Right atrium auricular region (tissue), 2 donors: ENCODE data around the gene ZNFX1. TPM values are rescaled to one million over a fixed set of nuclear protein-coding genes. Genes with fewer than 3 reads are reported as not detected.

Experiments
- DNase-seq: peaks from one replicate; pipeline ENCODE4 v3.0.0-alpha.2; 2019; ENCODE audit warnings: low spot score
- H3K27ac ChIP-seq, 2 donors: fragments of 200-600 bp; sonication (generic); 1 replicate in 1 of 2; 2 replicates in 1 of 2; pipeline ENCODE4 v1.5.1; 2016 to 2019
- H3K27me3 ChIP-seq, 2 donors: fragments of 200-600 bp; sonication (generic); one replicate each; pipeline versions ENCODE4 v1.5.1 to v1.6.0; 2017 to 2019
- H3K36me3 ChIP-seq: fragments of 200-600 bp; sonication (generic); one replicate; pipeline ENCODE4 v1.5.1; 2016
- H3K4me1 ChIP-seq, 2 donors: fragments of 200-600 bp; sonication (generic); one replicate each; pipeline versions ENCODE4 v1.5.1 to v1.6.0; 2017 to 2019
- H3K4me3 ChIP-seq, 2 donors: fragments of 200-600 bp; sonication (generic); 1 replicate in 1 of 2; 2 replicates in 1 of 2; pipeline ENCODE4 v1.5.1; 2017 to 2019; ENCODE audit warnings: mild to moderate bottlenecking in 1 of 2, moderate library complexity in 1 of 2
- H3K9me3 ChIP-seq, 2 donors: fragments of 200-600 bp; sonication (generic); one replicate each; pipeline ENCODE4 v1.5.1; 2019
- CTCF ChIP-seq, 2 donors: fragments of 200-600 bp; sonication (generic); IDR thresholded peaks; one replicate each; pipeline ENCODE4 v1.5.1; 2019; ENCODE audit warnings: antibody characterized with exemption in 2 of 2
- total RNA-seq, 2 donors: library from RNA; depleted of rRNA; stranded (reverse); fragments of >200 nt; gene quantifications; one replicate each; pipeline ENCODE4 v1.1.0, GENCODE V29; 2016

ZNFX1 gene
- total RNA-seq, 2 donors from 2014 or later = 20.7 to 33.6 TPM

GRCh38 chr20:49281913-49282467, 4.1 kb upstream of the ZNFX1 start:
- Histone ChIP-seq H3K9me3 (peaks cover 5 to 34% of the 10 kb centered on the region in 2 donors), H3K4me1 (peaks cover 0 to 31% of the 10 kb centered on the region in 2 donors), H3K4me3 (no peak overlapping the region), H3K27me3 (no peaks in the 10 kb centered on the region), H3K27ac (no peak overlapping the region), H3K36me3 (peaks cover 74% of the 10 kb centered on the region)
- TF ChIP-seq CTCF (IDR thresholded peaks at IDR 0.05) = no peak
- no peak for DNase-seq

- Histone ChIP-seq H3K4me1 (peaks cover 0 to 38% of the 10 kb centered on the region in 2 donors), H3K4me3 (no peak overlapping the region), H3K36me3 (peaks cover 67% of the 10 kb centered on the region), H3K27me3 (no peaks in the 10 kb centered on the region), H3K27ac (no peak overlapping the region), H3K9me3 (peaks cover 2 to 27% of the 10 kb centered on the region in 2 donors)
- DNase-seq = no peak
- TF ChIP-seq CTCF (IDR thresholded peaks at IDR 0.05) = no peak
Observed at GRCh38 chr20:49281059-49281912, 3.4 kb upstream of the ZNFX1 start.

- H3K4me3 ChIP-seq = no peak overlapping the region
- peaks cover 0 to 19% of the 10 kb centered on the region in 2 donors for H3K9me3 ChIP-seq
- DNase-seq = no peak
- H3K4me1 ChIP-seq = peaks cover 0 to 46% of the 10 kb centered on the region in 2 donors
- no peaks in the 10 kb centered on the region for H3K27me3 ChIP-seq
- H3K27ac ChIP-seq = no peak overlapping the region
- H3K36me3 ChIP-seq = peaks cover 60% of the 10 kb centered on the region
- TF ChIP-seq CTCF (IDR thresholded peaks at IDR 0.05) = no peak
Observed at GRCh38 chr20:49280463-49281058, 2.7 kb upstream of the ZNFX1 start.

GRCh38 chr20:49279677-49280462, 2.0 kb upstream of the ZNFX1 start:
- Histone ChIP-seq H3K9me3 (peaks cover 0 to 13% of the 10 kb centered on the region in 2 donors), H3K36me3 (peaks cover 53% of the 10 kb centered on the region), H3K4me3 (peak overlapping the region; percentile 97), H3K27me3 (no peaks in the 10 kb centered on the region), H3K4me1 (peaks cover 0 to 51% of the 10 kb centered on the region in 2 donors), H3K27ac (peak overlapping the region in 1 of 2 donors; percentile 98)
- TF ChIP-seq CTCF (IDR thresholded peaks at IDR 0.05) = no peak
- no peak for DNase-seq

- Histone ChIP-seq H3K36me3 (peaks cover 50% of the 10 kb centered on the region), H3K4me3 (peak overlapping the region; percentile 97), H3K4me1 (peaks cover 0 to 51% of the 10 kb centered on the region in 2 donors), H3K27me3 (no peaks in the 10 kb centered on the region), H3K9me3 (peaks cover 0 to 13% of the 10 kb centered on the region in 2 donors), H3K27ac (peak overlapping the region; percentile 98 to 99)
- no peak for TF ChIP-seq CTCF (IDR thresholded peaks at IDR 0.05)
- DNase-seq = no peak
Observed at GRCh38 chr20:49278818-49279676, 1.2 kb upstream of the ZNFX1 start.
